Kidney (tissue), 14 donors: ENCODE data around the gene COX6B2. TPM values are rescaled to one million over a fixed set of nuclear protein-coding genes. Genes with fewer than 3 reads are reported as not detected.
A peak's percentile ranks its signal among the peaks of the same experiment; 100 is the strongest.

Source experiments
- DNase-seq, 5 donors: peaks; one replicate each; pipeline ENCODE4 v3.0.0-alpha.2; 2013 to 2020
- FAIRE-seq: peaks from 2 replicates; lab custom pipeline; 2012; peaks lifted over from hg19 to GRCh38; lab: Jason Lieb, UNC
- H3K27ac ChIP-seq, 2 donors: one replicate each; pipeline ENCODE4 v1.7.0; 2013; ENCODE audit warnings: low read depth in 2 of 2, low read length in 2 of 2, inconsistent platforms in 1 of 2
- H3K27me3 ChIP-seq: one replicate; pipeline ENCODE4 v1.7.1; 2013; ENCODE audit warnings: low read length, inconsistent platforms; ENCODE audit not compliant: control insufficient read depth, insufficient read depth
- H3K36me3 ChIP-seq, 3 donors: one replicate each; pipeline versions ENCODE4 v1.7.0 to v1.7.1; 2013; ENCODE audit warnings: low read length in 3 of 3, control low read depth in 1 of 3, inconsistent platforms in 1 of 3; ENCODE audit not compliant: insufficient read depth in 3 of 3, control insufficient read depth in 2 of 3
- H3K4me1 ChIP-seq, 3 donors: one replicate each; pipeline versions ENCODE4 v1.7.0 to v1.7.1; 2013; ENCODE audit warnings: low read length in 3 of 3, inconsistent platforms in 1 of 3, low read depth in 1 of 3; ENCODE audit not compliant: control insufficient read depth in 2 of 3, insufficient read depth in 2 of 3
- H3K4me3 ChIP-seq, 3 donors: one replicate each; pipeline versions ENCODE4 v1.7.0 to v1.8.1; 2013; ENCODE audit warnings: low read length in 3 of 3, control low read depth in 1 of 3, inconsistent platforms in 1 of 3
- H3K9ac ChIP-seq, 3 donors: one replicate each; pipeline versions ENCODE4 v1.7.0 to v1.7.1; 2013; ENCODE audit warnings: low read length in 3 of 3, control low read depth in 1 of 3, inconsistent platforms in 1 of 3
- H3K9me3 ChIP-seq, 3 donors: one replicate each; pipeline versions ENCODE4 v1.7.0 to v1.7.1; 2013; ENCODE audit warnings: low read length in 3 of 3, control low read depth in 1 of 3, inconsistent platforms in 1 of 3; ENCODE audit not compliant: control insufficient read depth in 2 of 3, insufficient read depth in 1 of 3
- intact Hi-C: fragments of 100-400 bp; cut with DNase I; formaldehyde crosslinking; loops from one replicate; pipeline ENCODE4 v1.11.1; 2022
- polyA plus RNA-seq: library from polyadenylated mRNA; stranded (reverse); fragments of 350-450 nt; fragmentation: Illumina TruSeq; extraction: RNeasy Lipid Tissue Mini Kit (QIAGEN cat#74804); gene quantifications from one replicate; pipeline ENCODE4 v1.2.3, GENCODE V29; 2014; ENCODE audit warnings: low read depth, low replicate concordance; ENCODE audit not compliant: insufficient read depth
- total RNA-seq: library from RNA; stranded (reverse); fragmentation: NEBNext Ultra II Directional; extraction: Animal tissue kit (Norgen Biotek cat#: 25700); gene quantifications from one replicate; pipeline ENCODE4 v1.2.1, GENCODE V29; 2021
- TF ChIP-seq, protein P1 (sequence below): IDR thresholded peaks from 3 replicates; pipeline ENCODE4 v1.5.1; 2012; ENCODE audit warnings: mild to moderate bottlenecking, moderate library complexity, borderline replicate concordance; ENCODE audit not compliant: insufficient read depth; ENCODE audit errors: extremely low read depth
- donor health status: control.
- donor health status: control.
- donor health status: control.
- donor health status: control.
- donor health status: control.
- donor health status: DM: yes; HTN: yes; CAD: no.
- donor health status: Normal renal cell carcinoma (clear cell type).

The COX6B2 gene
- total and polyA plus RNA-seq, 2 donors from 2014 or later, result 0.62 to 3.8 TPM

DNA sequence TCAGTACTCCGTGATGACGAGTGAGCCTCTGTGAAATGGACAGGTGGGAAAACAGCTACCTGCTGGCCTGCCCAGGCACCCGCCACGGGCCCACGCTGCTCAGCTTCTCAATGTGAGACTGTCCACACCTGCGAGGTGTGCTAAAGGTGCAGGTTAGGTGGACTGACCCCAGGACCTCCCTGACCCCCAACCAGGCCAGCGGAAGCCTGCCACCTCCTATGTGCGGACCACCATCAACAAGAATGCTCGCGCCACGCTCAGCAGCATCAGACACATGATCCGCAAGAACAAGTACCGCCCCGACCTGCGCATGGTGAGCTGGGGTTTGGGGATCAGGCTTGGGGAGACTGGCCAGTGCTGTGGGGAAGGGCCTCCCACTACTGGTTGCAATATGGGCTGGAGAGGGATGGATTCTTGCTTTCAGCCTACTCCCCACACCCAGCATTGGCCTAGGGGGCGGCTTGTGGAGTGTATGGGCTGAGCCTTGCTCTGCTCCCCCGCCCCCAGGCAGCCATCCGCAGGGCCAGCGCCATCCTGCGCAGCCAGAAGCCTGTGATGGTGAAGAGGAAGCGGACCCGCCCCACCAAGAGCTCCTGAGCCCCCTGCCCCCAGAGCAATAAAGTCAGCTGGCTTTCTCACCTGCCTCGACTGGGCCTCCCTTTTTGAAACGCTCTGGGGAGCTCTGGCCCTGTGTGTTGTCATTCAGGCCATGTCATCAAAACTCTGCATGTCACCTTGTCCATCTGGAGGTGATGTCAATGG is 33.4 kb upstream of the COX6B2 start:
- TF ChIP-seq, protein P1, sequence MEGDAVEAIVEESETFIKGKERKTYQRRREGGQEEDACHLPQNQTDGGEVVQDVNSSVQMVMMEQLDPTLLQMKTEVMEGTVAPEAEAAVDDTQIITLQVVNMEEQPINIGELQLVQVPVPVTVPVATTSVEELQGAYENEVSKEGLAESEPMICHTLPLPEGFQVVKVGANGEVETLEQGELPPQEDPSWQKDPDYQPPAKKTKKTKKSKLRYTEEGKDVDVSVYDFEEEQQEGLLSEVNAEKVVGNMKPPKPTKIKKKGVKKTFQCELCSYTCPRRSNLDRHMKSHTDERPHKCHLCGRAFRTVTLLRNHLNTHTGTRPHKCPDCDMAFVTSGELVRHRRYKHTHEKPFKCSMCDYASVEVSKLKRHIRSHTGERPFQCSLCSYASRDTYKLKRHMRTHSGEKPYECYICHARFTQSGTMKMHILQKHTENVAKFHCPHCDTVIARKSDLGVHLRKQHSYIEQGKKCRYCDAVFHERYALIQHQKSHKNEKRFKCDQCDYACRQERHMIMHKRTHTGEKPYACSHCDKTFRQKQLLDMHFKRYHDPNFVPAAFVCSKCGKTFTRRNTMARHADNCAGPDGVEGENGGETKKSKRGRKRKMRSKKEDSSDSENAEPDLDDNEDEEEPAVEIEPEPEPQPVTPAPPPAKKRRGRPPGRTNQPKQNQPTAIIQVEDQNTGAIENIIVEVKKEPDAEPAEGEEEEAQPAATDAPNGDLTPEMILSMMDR, result no peak
- H3K4me3 ChIP-seq, result peak overlapping the region in 2 of 3 donors; percentile 30 to 99
- no peak overlapping the region for H3K27ac ChIP-seq
- H3K27me3 ChIP-seq, result no peaks in the 10 kb centered on the region
- H3K36me3 ChIP-seq, result peaks cover 2 to 27% (median 10%) of the 10 kb centered on the region in 3 donors
- H3K9me3 ChIP-seq, result no peaks in the 10 kb centered on the region
- intact Hi-C loops, result no loop called here
- H3K4me1 ChIP-seq, result peaks cover 0 to 46% (median 25%) of the 10 kb centered on the region in 3 donors
- FAIRE-seq (no peak), DNase-seq (peak in 1 of 5 donors; percentile 52)
- peak overlapping the region in 1 of 3 donors; percentile 95 for H3K9ac ChIP-seq

DNA sequence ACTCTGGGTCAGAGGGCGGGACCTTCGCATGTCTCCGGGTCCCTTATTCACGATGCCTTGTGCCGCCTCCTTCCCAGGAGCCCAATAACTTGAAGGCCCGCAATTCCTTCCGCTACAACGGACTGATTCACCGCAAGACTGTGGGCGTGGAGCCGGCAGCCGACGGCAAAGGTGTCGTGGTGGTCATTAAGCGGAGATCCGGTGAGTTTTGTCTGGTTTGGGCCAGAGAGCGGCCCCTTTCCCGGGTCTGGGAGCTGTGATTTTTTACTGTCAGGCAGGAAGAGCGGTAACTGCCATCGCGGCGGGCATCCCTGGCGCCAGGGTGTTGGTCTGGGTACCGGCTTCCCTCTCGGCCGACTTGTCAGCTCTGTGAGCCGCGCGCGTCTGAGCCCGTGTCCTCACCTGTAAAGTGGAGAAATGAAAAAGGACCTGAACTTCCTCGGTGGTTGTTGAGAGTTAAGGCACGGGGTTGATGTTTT is 32.0 kb upstream of the COX6B2 start:
- Histone ChIP-seq H3K4me1 (peaks cover 0 to 46% (median 25%) of the 10 kb centered on the region in 3 donors), H3K9ac (peak overlapping the region; percentile 89 to 95 (median 92)), H3K9me3 (no peaks in the 10 kb centered on the region), H3K36me3 (peaks cover 2 to 27% (median 10%) of the 10 kb centered on the region in 3 donors), H3K27ac (no peak overlapping the region), H3K4me3 (peak overlapping the region; percentile 96 to 99 (median 97)), H3K27me3 (no peaks in the 10 kb centered on the region)
- intact Hi-C loops, result no loop called here
- no peak for FAIRE-seq
- peak in 2 of 5 donors; percentile 74 to 82 for DNase-seq
- TF ChIP-seq, protein P1, result no peak

DNA sequence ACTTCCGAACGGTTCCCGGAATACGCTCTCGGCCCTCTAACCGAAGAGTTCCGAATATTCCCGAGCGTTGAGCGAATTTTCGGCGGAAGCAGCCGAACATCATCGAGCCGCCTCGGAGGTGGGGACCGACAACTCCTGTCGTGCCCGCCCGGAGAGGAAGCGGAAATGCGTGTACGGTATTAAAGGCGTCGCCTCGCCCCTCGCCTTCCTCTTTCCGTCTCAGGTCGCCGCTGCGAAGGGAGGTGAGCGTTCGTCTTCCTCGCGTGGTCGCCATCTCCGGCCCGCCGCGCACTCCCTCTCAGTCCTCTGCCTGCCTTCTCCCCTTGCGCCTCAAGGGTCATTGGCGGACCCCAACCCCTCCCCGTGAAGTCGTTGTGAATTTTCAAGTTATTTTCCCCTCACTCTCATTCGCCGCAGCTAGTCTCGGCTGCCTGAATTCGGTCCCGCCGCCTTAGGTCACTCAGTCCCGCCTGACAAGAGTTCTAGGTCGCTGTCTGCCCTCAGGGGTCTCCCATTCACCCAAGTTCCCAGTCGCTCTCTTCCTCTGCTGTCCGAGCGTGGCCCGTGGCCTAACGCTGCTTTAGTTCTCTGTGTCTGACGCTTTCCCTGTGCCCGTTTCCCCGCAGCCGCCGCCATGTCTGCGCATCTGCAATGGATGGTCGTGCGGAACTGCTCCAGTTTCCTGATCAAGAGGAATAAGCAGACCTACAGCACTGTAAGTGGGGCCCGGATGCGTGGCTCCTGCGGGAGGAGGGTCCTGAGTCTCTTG is 31.4 kb upstream of the COX6B2 start, which contains the start of gene RPL28:
Gene RPL28, plus strand, starts transcription at position 209 of the 769 bp plus-strand sequence. Its CDS starts 426 bp downstream, at position 635.
- peak within 1 kb of the TSS; percentile 95 to 96 for H3K27ac ChIP-seq
- TF ChIP-seq, protein P1, result no peak
- intact Hi-C loops, result no loop called here
- H3K9ac ChIP-seq, result peak within 1 kb of the TSS; percentile 89 to 95 (median 92)
- no peaks in the 10 kb centered on the region for H3K9me3 ChIP-seq
- peak; percentile 94 for FAIRE-seq
- H3K4me1 ChIP-seq, result peaks cover 0 to 46% (median 25%) of the 10 kb centered on the region in 3 donors
- H3K36me3 ChIP-seq, result peaks cover 2 to 27% (median 9%) of the 10 kb centered on the region in 3 donors
- peak within 1 kb of the TSS; percentile 96 to 99 (median 97) for H3K4me3 ChIP-seq
- no peaks in the 10 kb centered on the region for H3K27me3 ChIP-seq
- DNase-seq, result peak; percentile 99 to 100 (median 99)
